HG03159 (cell line): Measurements from ENCODE around the gene BTBD16.

ENCODE experiments used
- ATAC-seq: cut with Tn5 transposase; IDR thresholded peaks from one replicate; pipeline ENCODE4 v1.9.1; 2021; ENCODE audit warnings: mild to moderate bottlenecking, moderate library complexity; ENCODE audit not compliant: unreplicated experiment

The BTBD16 gene

DNA sequence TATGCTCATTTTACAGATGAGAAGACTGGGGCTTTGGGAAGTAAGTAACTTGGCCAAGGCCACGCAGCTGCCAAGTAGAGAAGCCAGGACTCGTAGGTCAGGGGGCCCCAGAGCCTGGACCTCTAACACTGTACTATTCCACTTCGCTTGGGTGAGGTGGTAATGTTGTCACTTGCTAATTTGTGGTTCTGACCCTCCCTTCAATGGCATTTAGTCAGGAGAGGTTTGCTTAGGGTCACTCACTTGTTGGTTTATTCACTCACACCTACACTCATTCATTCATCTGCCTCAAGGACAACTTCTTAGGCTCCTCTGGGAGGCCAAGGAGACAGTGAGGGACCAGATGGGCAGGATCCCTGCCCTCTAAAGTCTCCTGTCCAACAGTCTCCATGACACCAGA, 21.3 kb downstream of the BTBD16 start:
- ATAC-seq = no peak

DNA sequence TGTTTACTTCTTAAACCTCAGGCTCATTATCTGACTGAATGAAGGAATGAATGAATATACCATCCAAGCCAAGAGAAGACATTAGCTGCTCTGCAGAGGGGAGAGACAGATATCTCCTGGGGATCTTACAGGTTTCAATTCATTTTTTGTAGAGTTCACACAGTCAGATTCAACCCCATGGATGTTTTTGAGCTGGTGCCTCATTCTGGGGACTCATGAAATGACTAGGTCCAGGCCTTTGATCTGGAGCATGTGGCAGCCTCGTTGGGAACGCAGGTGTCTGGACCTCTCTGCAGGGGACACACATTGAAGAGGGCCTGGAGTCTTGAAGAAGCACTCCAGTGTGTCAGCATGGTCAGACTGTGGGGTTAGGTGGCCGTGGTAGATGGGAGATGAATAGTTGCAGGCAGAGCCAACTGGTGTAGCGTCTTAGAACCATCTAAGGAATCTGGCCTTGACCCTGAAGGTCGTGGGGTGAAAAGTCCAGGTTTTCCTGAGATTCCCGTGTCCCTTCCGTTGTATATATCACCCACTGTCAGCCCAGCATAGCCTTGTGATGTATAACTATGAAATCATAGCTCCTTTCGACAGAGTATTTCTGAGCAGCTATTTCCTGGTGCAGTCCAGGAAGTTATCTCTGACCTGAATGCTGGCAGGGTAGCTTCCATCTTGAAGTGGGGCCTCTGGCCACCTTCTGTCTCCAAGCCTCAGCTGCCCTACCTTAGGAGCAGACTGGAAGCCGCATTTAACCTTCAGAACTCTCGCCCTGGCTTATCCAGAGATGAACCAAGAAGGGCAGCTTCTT, 22.3 kb downstream of the BTBD16 start:
- ATAC-seq = no peak

DNA sequence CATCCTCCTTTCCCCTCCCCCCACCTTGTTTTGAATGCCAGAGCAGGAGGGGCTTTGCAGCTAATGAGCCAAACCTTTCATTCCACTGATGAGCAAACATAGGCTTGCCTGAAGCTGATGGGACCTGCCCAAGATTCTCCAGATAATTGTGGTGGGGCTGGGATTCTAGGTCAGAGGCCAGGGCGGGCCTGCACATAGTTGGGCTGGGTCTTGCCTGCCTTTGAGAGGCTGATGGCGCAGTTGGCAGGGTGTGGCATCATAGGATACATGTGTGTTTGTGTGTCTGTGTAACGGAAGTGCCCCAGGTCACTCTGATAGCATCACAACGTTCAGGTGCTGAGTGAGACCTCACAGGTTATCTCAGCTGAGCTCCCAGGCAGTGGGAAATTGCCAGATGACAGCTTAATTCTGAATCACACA, 22.9 kb downstream of the BTBD16 start:
- ATAC-seq = no peak

DNA sequence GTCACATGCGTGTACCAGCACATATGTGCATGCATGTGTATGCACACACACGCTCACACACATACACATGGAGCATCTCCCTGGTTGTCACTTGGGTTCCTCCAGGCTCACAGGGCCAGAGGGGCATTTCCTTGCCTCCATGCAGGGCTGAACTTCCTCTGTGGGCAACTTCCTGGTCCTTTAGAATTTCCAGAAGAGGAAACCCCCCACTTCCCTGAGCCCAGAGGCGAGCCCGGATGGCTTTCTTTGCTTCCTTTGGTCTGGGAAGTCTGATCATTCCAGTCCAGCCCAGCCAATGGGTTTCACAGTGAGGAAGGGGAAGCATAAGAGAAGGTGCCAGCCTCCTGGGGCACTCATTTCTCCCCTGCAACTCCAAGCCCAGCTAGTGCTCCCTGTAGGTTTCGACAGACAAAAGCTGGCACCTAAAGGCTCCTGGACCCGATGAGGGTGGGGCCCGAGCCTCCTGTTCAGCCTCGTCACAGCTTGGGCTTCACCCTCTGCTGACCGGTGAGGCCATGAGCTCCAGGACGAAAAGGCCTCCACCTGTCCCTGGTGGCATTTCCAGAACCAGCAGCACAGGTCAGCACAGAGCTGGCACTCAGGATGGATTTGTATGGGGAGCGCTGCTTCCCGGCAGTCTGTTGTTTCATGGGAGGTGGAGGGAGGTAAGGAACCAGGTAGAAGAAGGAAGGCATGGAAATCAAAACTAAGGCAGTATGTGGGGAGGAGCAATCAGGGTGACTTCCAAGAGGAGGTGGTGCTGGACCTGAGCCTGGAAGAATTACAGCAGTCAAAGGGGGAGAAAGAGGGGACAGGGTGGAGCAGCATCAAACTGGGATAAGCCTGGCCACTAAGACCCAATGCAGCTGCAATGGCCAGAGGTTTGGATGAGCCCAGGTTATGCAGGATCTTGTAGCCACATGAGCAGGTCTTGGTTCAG, 23.7 kb downstream of the BTBD16 start:
- ATAC-seq = no peak

DNA sequence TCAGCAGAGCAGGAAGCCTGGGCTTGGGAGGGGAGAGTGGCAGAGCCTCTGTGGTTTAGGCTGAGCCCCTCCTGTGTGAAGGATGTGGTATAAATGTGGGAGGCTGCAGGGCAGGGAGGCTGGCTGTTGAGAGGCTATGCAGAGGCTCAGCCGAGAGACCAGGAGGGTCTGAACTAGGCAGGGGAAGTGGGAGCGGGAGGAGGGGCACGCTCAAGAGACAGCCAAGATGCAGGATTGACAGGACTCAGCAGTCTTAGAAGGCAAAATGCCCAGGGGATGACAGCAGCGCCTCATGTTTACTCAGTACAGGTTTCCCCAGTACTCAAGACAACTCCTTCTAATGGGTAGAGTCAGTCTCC, 24.3 kb downstream of the BTBD16 start:
- ATAC-seq = no peak

DNA sequence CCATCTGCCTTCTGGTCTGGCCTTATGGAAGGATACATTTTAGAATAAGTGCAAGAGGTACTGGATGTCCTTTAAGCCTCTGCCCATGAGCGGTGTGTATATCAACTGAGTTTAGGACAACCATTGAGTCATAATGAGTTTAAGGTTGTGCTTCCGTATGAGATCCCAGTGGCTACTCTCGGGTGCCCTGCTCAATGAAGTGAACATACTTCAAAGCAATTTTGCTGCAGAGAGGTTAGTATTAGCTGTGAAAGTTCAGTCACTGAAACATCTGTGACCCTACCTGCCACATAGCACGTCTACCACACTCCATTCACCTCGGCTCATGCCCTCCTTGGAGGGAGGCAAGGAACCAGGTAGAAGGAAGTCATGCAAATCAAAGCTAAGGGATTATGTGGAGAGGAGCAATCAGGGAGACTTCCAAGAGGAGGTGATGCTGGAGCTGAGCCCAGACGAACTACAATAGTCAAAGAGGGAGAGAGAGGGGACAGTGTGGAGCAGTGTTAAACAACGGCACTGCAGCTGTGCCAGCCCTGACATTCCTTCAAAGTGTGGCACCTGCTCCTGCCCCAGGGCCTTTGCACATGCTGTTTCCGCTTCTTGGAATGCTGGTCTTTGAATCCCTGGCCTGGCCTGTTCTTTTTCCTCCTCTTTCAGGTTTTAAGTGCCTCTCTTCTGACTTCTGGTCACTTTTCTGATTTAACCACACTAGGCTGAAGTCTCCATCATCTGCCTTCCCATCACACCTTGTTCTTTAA, 25.4 kb downstream of the BTBD16 start:
- ATAC-seq = no peak

DNA sequence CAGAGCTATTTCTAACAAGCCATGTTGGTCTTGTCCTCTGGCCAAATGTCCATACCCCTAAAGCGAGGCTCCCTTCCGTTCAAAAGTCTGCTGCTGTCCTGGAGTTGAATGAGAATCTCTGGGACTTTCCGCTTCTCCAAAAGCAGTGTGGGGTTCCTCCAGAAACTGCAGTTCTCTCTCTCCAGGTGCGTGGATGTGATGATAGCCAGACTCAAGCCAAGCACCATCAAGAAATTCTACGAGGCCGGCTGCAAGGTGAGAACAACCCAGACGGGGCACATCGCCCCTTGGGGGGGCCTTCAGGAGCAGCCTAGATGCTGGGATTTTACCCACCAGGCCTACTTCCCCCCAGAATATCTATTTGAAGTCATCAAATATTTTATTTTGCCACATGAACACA, 26.5 kb downstream of the BTBD16 start:
- no peak for ATAC-seq

DNA sequence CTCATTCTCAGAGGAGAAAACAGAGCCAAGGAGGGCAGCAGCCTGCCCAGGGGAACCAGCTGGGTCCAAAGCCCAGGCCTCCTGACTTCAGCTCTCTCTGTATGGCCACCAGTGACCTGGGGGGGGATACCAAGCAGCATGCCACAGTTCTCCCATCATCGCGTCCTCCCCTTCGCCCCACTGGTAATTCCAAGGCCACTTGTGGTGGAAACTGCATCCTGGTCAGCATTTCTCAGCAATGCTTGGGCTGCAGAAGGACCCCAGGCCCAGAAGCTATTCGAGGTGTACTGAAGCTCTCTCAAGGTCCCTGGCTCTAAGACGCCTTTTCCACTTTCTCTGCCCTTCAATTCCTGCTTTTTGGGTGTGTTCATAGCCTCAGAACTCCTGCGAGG, 27.1 kb downstream of the BTBD16 start:
- no peak for ATAC-seq

DNA sequence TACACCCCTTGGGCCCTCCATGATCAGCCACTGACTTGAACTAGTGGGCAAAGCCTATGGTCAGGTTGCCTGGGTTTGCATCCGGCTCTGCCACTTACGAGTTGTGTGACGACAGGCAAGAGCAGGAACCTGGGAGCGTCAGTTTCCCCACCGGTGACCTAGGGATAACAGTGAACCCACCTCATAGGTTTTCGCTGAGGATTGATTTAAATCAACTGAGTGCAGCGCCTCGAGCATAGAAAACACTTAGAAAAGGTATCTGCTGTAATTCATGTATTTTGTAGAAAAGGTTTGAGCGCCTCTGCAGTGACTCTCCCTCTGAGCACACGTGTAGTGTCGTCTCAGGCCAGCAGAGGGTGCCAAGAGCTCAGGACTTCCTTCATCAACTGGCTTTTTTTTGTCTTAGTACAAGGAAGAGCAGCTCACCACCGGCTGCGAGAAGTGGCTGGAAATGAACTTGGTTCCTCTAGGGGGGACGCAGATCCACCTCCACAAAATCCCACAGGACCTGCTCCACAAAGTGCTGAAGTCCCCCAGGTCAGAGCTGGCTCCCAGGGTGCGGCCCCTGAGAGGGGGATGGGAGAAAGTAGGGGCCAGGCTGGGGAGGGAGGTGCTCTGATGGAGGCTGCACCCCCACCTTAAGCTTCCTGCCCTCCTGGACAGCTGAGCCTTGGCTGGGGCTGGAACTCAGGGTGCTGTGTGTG, 27.7 kb downstream of the BTBD16 start:
- ATAC-seq = peak; percentile 87

DNA sequence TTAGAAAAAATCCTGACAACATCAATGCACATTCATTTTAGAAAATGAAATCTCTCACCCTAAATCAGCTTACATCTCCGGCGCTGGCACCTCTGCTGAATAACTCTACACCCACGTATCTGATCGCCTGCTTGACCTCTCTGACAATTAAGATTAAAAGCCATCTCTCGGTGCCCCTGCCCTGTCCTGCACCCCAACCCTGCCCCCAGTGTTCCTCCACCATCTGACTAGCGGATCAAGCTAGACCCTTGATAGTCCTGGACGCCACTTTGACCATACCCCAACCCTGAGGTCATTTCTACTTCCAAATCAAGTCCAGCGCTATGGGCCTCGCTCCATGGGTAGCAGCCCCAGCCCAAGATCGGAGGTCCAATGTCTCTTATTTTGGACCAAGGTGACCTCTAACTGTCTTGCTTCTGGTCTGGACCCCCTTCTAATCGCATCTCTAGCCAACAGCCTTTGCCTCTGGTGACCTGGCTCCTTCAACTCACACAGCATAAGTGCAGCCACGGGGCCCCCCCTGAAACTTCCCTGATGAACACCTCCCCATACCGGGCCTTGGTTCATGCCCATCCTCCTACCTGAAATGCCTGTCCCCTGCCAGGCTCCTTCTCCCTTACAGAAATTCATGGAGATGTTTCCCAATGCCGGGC, 28.5 kb downstream of the BTBD16 start:
- no peak for ATAC-seq

DNA sequence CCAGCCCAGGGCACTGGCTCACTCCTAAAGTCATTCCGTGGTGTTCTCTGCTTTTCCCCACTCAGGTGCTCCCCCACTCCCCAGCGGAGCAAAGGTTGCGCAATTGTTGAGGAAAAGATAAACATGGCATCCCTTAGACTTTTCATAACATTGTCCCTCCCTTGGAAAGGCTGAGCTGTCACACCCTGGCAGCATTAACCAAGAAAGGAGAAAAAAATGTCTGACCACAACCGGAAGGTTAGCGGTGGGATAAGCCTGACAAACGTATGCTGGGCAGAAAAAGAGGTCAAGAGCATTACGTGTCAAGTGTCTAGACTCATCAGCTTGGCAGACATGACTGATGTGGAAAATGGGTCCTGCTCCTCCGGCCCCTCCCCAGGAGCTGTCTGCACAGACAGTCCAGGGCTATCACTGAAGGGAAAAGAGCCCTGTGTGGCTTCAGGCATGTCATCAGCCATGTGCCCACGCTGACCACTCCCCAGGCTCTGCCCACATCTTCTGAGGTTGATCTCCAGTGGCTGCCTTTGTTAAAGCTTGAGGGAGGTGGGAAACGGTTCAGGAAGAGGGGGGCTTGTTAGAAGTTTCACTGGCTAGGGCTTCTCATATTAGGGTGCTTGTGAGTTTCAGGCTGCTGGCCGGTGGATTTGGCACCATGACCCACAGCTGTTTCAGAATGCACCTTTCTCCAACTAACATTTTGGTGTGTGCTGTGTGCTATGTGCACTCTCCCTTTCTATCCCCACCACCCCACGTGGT, 30.1 kb downstream of the BTBD16 start:
- ATAC-seq = no peak

DNA sequence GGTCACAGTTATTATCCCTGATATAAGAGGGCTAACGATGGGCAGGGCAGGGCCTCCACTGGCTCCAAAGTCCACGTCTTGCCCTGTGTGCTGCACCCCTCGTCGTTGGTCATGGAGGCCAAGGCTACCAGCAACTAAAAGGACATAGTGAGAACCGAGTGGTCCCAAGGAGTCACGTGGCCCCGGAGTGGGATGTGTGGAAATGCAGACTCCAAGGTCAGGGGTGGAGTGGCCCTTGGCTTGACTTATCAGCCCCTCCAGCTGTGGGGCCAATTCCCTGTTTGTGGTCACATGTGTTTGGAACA, 30.7 kb downstream of the BTBD16 start:
- no peak for ATAC-seq

DNA sequence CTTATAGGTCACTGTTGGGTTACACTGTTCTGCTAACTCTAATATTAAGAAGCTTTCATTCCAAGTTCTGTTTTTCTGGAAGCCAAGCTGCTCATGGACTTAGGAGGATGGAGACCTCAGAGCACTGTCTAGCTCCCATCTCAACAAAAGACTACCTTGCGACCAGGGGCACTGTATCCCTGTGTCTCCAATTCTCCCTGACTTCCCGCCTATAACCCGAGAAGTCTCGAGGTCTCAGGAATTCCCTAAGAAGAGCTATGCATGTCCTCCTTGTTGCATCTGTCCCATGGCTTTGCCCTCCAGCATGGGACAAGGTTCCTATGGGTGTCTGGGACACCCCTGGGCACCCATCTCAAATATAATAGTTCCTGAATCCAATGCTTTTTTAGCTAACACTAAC, 31.2 kb downstream of the BTBD16 start:
- ATAC-seq = no peak

DNA sequence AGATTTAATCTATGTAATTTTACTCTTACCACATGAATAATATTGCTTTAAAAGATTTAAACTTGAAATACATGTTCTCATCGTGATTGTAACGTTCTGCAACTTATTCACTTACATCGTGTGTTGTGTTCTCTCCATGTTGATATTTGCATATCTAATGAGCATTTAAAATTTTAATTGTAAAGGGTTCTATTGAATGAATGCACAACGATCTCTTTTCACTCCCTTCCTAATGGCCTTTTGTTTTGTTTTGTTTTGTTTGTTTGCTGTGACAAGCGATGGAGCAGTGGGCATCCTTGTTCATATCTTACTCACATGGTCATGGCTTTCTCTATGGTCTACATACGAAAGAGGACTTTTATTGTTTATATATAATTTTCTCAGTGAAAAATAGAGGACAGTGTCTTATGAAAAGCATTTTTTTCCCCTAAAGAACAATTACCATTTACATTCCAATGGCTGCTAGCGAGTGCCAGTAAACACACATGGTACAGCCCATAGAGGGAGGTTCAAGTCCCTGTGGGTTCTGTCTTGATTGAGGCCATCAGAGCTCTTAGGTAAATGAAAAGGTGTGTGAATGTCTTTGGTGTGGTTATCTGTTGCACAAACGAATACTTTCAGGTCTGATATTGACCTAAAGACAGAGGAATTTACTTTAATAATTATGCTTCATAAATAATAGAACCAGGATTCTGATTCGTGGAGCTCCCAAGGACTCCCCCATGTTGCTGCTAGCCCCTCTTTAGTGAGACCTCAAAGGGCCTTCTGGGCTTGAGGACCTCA, 32.4 kb downstream of the BTBD16 start:
- no peak for ATAC-seq

DNA sequence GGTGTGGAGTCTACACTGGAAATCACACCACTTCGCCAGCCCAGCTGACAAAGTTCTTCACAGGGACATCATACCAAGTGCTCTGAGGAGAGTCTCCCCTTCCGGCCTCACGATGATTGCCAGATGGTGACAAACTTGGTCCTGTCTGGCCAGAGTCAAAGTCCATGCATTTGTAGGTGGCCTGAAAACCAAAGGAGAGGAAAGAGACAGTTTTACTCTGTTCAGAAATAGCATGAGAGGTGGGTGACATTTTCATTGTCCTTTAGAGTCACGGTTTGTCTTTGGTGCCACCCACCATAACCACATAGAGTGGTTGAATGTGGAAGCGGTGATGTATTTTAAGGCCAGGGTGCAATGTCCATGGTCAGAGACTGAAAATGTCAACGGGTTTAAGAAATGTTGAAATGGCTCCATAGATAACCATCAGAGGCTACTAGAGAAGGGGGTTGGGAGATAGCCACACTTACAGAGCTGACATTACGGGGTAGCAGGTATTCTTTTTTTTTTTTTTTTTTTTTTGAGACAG, 33.0 kb downstream of the BTBD16 start:
- ATAC-seq = no peak

DNA sequence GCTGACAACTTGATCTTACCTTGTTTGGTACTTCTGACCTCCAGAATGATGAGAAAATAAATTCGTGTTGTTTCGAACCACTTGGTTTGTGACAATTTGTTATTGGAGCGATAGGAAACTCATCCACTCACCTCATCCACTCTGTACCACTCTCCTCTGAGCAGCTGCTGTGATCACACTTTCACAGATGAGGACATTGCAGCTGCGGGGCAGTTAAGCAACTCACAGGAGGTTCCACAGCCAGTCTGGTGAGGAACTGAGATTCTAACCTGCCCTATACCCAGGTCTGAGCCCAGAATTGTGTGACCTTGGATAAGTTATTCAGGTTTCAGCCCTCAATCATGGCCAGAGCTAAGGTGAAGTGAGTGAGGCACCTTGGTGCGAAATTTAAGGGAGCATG, 35.2 kb downstream of the BTBD16 start:
- no peak for ATAC-seq

DNA sequence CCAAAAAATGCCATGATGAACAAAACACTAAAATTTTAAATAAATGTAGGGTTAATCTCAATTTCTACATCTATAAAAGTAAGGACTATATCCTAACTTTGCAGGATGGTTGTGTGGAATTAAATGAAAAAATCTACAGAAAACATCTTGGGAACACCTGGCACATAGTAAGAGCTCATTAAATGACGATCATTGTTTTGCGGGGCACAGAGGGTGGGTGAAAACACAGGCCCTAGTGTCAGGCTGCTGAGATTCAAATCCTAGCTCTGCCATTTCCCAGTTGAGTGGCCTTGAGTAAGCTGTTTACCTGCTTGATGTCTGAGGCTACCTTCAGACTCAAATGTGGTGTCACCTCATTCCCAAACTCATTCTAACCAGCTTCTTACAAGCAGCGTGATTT, 35.6 kb downstream of the BTBD16 start:
- ATAC-seq = no peak

DNA sequence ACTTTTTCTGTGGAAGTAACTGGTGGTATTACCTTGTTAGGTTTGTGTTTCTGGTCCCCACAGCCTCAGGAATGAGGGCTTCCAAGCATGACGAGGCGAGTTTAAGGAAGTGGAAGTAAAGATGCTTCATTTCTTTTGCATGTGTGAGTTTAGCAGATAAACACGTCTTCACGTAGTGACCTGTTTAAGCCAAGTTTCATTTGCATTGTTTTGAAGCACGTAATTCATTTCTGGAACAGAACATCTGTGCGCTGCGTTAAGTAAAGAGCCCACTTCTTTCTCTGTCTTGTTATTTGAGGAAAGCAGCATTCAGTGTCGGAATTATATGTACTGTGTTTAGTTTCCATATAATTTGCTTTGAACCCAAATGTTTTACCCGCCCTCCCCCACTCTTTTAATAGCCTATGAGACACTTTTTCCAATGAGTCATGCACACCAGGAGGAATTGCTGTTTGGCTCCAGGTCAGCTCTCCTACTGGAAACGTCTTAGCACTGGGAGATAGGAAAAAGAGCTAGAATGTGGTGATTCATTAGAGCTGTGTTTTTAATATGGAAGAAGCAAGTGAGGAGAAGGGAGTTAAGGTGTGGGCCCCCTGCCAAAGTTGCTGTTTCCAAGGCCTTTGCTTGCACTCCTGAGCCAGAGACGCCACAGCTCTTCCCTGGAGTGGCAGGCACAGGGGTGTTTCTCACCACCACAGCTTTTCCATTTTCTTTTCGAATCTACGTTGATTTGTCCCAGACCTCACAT, 36.7 kb downstream of the BTBD16 start:
- no peak for ATAC-seq
